Colon (tissue), 2 donors: ENCODE measurements around the gene FRMD4A.
"Not testable (repeated sequence)": the region's sequence is repeated elsewhere in the genome, so short reads cannot be mapped to it uniquely, and the experiment has no call there.

Experiments
- FAIRE-seq: peaks from 2 replicates; lab custom pipeline; 2012; peaks lifted over from hg19 to GRCh38; lab: Jason Lieb, UNC
- donor health status: control.
- donor health status: control.

FRMD4A gene

DNA sequence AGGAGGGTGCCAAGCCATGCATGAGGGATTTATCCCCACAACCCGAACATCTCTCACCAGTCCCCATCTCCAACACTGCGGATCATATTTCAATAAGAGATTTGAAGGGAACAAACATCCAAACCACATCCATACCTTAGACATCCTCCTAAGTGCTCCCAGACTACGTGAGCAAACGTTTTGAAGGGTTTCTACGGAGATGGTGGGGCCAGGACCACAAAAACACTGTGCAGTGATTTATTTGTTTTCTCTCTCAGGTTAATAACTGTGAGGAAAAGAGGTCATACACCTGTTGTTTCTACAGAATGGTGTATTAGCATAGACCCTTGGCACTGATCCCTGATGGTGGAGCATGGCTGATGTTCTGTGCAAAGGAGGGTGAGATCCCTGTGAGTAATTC is 277.8 kb downstream of the FRMD4A start:
- FAIRE-seq, result no peak

DNA sequence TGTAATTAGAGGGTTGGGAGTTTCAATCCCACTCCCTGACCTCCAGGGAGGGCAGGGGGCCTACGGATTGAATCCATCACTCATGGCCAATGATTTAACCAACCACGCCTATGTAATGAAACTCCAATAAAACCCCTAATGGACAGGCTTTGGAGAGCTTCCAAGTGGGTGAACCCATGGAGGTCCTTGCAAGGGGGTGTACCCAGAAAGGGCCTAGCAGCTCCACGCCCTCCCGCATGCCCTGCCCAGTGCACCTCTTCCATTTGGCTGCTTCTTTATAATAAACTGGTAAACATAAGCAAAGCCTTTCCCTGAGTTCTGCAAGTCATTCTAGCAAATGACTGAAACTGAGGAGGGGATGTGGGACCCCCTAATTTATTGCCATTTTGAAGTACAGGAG is 280.1 kb downstream of the FRMD4A start:
- no peak for FAIRE-seq

DNA sequence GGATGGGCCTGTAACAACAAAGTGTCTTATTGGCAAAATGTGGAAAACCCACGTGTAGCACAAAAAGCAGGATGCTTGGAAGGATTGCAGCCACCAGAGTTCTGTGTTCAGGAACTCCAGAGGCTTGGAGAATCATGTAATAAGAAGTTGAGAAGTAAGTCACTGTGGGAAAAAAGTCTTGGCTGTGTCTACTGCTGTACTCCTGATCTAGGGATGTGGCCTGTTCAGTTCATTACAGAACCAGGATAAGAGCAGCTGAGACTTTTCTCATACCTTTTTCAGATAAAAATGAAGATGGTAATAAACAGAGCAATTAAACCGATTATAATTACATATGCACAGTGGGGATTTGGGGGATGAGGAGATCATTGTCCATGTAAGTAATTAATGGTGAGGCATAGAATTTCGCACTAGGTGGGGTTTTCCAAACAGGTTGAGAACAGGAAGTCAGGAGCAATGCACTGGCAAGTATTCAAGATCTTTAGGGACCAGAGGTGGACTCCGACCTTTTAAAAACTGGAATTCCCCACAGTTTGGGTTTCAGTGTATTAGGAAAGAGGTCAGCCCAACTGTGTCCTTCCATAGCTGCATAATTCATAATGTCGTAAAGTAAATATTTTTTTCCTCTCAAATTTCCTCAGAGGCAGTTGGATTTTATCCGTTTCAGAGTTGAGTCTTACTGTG is 281.7 kb downstream of the FRMD4A start:
- FAIRE-seq, result no peak

DNA sequence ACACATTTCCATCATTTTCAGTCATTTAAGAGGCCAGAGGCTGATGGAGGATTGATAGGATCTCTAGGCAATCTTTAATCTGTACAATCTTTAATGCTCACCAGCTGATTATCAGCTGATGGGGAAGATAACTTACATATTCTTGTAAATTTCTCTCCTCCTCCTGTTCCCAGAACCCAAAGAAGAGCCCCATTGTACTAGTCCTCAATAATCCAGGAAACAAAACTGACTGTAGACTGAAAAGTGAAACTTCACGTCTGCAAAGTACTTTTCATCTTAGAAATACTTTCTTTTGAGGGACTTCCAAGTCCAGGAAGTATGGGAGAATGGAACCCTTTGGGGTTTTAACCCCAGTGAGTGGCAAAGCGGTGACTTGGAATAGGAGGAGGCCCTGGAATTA is 283.3 kb downstream of the FRMD4A start:
- FAIRE-seq, result no peak

DNA sequence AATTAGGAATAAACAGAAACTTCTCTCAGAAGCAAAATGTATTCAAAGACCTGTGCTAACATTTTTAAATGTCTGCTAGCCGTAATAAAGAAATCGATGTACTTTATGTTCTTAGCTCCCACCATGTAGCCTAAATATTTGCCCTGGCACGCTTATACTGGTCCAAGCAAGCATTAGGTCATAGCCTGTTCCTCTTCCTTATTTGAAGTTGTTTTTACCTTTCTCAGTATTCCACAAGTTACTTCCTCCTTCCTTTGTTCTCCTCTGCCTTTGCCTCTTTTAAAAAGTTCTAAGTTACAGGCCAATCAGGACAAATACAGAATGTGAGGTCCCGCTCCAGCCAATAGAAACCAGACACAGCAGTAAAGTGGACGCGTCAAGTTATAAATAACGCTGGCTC is 288.7 kb downstream of the FRMD4A start:
- not testable (repeated sequence) for FAIRE-seq

DNA sequence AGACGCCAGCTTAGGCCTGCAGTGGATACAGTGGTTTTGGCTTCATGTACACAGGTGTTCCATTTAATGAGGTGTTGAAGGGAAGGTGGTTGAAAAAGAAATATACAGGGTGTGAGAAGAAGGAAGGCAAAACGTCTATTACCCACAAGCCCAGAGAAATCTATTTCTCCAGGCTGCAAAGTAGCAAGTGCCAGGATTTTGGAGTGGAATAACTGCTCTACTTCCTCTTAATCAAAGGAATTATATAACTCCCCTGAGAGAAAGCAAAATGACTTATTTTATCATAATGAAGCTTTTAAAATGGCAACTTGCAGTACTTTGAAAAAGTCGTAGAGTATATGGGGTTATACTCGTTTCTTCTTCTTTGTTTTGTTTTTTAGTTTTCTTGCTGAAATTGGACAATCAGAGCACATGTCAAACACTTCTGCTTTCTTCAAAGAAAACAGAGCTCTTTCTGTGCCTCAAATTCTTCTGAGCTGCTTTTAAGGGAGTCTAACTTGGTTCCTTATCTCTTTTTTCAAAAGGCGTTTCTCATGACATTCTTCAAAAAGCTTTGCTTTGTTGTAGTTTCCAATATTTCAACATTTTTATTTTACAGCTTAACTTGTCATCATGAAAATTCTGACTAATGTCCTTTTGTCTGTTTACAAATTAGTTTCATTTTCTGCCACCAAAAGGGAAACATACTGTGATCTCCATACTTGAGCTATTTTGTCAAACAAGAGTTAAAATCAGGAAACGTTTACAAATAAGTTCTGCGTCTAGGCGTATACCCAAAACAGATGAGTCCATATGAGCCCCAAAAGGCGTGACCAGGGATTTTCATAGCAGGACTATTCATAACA is 289.7 kb downstream of the FRMD4A start:
- FAIRE-seq, result no peak

- FAIRE-seq, result no peak
Measured at GRCh38 chr10:14039968-14040668, 290.6 kb downstream of the FRMD4A start.

DNA sequence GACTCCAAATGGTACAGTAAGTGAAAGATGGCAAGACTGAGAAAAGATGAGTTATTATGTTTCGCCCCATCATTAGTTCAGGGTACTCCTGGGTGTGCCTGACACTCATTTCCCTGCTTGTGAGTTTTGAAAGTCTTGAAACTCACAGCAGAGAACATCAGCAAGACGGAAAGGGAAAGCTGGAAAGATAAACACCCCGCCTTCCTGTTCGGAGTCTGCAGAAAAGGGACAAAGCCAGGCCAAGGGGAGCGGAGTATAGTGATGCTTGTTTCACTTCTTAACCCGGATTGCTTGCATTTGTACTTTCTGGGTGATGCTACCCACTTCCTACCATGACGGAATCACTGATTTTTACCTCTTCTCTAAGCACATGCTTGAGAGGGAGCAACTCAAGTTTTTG is 294.5 kb downstream of the FRMD4A start:
- FAIRE-seq, result no peak

DNA sequence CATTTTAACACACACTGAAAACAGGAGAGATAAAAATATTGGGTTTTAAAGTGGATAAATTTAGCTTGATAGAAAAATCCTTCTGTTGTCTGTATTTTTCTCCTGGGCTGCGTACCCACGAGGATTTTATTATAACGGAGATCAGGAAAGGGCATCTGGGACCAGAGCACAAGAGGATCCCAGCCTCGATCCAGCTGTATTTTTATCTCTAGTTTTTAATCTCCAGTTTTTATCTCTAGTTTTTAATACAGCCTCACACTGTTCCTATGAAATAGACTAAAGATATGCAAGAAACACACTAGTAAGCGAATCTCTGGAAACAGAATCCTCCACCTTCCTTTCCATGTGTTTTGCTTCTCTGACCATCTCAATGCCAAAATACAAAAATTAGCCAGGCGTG is 295.2 kb downstream of the FRMD4A start:
- no peak for FAIRE-seq

- FAIRE-seq, result no peak
Measured at GRCh38 chr10:14032406-14032998, 298.2 kb downstream of the FRMD4A start.

- no peak for FAIRE-seq
Measured at GRCh38 chr10:14026325-14026724, 304.4 kb downstream of the FRMD4A start.

DNA sequence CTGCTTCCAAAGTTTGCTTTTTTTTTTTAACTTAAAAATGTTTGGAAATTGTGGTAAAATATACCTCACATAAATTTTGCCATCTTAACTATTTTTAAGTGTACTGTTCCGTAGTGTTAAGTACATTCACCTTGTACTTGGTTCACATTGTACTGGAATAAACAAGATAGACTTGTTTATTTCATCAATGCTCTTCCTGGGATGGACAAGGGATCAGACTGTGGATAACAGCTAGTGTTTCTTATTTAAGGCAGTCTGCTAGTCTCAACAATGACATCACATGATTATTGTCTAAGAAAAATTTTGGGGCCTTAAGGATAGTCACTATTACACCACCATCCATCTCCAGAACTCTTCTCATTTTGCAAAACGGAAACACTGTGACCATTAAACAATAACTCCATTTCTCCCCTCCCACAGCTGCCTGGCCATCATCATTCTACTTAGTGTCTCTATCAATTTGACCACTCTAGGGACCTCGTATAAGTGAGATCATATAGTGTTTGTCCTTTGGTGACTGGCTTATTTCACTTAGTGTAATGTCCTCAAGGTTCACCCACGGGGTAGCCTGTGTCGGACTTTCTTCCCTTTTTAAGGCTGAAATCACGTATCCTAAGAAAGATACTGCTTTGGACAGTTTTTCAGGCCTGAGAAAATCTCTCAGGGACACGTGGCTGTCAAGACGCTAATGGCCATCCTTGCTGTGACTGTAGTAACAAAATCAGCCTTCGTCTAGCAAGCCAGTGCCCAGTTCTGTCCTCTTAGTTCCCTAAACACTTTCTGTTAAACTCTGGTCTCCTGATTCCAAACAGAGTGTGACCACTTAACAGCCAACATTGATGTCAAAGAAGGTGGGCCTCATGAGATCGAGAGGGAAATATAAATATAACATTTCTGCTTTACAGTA is 305.2 kb downstream of the FRMD4A start:
- FAIRE-seq, result no peak

DNA sequence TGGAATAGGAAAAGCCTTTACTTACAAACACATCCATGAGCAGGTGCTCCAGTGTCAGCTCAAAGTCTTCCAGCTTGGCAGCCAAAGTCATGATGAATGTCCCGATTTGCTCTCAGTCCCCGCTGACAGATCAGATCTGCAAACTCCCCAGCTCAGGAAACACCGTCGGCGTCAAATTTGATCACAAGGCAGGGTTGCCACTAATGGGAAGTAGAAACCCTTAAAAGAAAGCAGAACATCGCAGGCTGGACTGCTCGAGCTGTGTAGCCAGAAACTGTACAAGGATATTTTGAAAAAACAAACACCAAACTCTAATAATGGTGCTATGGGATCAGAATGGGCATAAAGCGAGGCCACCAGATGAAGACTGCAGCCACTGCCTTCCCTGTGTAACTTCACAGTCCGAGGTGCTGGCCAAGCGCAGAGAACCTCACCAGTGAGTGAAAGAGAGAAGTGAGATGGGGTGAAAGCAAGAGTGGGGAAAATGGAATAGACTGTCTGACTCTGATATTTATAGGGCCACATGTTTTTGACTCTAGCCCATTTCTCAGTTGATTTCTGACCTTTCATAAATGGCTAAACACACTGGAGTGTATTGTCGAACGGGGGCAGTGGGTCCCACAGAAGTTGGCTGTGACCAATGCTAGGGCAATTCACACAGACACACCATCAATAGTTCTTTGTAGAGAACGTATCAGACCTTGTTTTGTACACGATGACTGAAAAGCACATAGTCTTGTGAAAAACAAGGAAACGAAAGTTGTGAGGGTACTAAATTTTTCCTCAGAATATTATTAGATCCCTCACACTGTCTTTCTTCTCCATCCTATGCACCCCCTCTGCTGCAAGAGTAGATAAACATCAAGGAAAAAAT is 306.2 kb downstream of the FRMD4A start:
- FAIRE-seq, result no peak

GRCh38 chr10:14023673-14024328 is 306.9 kb downstream of the FRMD4A start:
- no peak for FAIRE-seq

DNA sequence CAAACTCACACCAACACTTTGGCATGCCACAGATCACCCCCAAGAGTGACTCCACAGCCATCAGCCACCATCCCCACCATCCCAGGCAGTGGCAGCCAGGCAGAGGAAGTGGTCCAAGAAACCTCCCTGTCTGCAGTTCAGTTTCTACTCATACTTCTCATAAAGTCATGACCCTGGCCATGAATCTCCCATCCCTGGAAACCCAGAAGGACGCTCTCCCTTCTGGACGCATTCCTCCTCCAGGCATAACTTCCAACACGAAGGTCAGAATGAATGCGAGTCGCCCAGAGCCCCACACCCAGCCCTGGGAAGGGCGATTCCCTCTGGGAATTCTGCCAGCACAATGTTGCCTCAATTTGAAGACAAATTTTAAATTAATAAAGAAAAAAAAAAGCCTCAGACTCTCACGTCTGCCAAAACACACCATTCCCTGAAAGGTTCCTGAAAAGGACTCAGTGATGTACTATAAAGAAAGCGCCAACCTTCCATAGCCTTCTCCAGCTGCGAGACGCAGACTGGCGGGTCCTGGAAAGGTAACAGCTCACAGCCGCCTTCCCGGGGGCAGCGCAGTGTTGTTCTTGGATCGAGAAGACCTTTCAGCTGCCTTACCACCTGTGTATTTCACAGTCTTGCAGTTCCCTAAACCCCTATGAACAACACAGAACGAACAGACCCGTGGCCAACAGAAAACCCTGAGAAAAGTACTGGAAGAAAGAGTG is 307.6 kb downstream of the FRMD4A start:
- FAIRE-seq, result no peak

DNA sequence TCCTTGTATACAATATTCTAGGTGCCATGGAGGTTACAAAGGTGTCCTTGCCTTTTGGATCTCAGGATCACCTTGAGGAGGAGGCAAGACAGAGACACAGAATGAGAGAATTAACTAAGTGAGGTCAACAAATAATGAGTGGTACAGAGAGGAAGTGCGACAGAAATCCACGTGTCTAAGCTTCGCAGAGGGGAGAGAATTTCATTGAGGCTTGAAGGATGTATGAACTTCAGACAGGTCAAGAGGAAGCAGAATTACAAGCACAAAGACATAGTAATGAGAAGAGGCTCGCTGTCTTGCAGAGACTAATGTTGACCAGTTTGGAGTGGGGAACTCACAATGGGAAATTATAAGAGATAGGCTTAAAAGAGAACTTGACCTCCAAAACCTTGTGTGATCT is 308.7 kb downstream of the FRMD4A start:
- no peak for FAIRE-seq

GRCh38 chr10:14020037-14020664 is 310.6 kb downstream of the FRMD4A start:
- FAIRE-seq, result no peak

GRCh38 chr10:14017467-14017866 is 313.3 kb downstream of the FRMD4A start:
- no peak for FAIRE-seq

DNA sequence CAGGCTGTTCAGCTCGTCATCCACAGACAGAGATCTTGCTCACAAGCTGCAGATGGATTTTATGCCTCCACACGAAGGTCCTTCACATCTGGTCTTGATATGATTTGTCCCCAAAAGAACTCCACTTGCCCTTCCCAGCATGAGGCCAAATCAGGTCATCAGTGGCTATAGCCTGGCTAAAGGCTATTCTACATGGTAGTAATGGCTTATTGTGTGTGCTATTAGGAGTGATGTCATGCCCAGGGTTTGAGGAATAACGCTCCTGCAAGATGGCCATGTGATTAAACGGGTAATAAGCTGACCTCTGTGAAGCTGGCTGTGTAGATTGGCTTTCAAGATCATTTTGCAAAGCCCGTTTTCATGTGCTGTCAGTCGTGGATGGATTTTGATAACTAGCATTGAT is 313.8 kb downstream of the FRMD4A start:
- FAIRE-seq, result no peak
